Ammon's horn (tissue), 1 donor: ENCODE data around the gene NAV3.
A peak's percentile ranks its signal among the peaks of the same experiment; 100 is the strongest.

Experiments used
- DNase-seq: peaks from one replicate; pipeline ENCODE4 v3.0.0-alpha.2; 2016; ENCODE audit warnings: low spot score

Gene NAV3, protein sequence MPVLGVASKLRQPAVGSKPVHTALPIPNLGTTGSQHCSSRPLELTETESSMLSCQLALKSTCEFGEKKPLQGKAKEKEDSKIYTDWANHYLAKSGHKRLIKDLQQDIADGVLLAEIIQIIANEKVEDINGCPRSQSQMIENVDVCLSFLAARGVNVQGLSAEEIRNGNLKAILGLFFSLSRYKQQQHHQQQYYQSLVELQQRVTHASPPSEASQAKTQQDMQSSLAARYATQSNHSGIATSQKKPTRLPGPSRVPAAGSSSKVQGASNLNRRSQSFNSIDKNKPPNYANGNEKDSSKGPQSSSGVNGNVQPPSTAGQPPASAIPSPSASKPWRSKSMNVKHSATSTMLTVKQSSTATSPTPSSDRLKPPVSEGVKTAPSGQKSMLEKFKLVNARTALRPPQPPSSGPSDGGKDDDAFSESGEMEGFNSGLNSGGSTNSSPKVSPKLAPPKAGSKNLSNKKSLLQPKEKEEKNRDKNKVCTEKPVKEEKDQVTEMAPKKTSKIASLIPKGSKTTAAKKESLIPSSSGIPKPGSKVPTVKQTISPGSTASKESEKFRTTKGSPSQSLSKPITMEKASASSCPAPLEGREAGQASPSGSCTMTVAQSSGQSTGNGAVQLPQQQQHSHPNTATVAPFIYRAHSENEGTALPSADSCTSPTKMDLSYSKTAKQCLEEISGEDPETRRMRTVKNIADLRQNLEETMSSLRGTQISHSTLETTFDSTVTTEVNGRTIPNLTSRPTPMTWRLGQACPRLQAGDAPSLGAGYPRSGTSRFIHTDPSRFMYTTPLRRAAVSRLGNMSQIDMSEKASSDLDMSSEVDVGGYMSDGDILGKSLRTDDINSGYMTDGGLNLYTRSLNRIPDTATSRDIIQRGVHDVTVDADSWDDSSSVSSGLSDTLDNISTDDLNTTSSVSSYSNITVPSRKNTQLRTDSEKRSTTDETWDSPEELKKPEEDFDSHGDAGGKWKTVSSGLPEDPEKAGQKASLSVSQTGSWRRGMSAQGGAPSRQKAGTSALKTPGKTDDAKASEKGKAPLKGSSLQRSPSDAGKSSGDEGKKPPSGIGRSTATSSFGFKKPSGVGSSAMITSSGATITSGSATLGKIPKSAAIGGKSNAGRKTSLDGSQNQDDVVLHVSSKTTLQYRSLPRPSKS (N-terminal part only)

DNA sequence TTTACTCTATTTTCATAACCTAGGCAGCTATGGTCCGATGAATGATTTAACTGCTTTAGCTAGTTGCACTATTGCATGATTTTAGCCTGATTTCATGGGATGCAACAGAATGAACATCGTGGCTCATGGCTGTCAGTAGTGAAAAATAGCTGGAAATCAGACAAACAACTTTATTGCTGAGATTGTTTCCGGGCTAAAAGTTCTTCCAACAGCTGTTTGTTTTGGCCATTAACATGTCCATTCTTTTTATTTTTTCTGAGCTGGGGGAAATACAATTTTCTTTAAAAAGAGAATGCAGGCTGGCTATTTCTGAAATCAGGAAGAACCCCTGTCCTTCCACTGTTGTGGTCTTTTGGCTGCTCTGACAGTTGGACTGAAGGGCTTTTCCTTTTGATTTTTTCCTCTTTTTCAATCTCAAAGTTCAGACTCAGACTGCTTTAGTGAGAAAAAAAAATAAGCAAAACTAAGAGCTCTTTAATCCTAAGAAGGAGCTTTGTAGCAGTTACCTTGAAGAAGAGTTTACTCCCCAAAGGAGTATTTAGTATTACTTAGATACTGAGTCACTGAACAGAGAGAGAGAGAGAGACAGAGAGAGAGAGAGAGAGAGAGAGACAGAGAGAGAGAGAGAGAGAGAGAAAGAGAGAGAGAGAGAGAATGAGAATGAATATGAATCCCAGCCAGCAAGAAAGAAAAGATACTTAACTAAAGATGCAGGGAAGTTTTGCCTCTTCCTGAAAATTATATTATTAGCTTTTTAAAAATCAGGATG lies at the start of gene NAV3:
TSS of gene NAV3 (plus strand) at position 312 of the 769 bp plus-strand sequence. CDS start 568 bp downstream, outside the sequence.
- DNase-seq, result no peak

DNA sequence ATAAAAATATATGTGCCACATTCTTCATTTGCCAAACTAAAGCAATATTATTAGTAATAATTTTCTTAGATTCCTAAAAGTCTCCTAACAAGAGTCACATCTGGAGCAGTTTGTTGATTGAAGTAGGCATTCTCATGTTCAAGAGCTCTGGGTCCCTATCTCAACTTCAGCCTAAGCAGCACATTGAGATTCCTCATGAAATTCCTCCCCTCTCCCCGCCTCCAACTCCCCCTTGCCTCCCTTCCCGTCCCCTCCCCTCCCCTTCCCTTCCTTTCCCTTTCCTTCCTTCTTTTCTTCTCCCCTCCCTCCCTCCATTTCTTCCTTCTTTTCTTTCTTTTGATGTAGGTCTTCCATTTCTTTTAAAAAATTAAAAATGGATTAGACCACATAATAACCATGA lies 48.7 kb upstream of the NAV3 start:
- DNase-seq, result no peak

DNA sequence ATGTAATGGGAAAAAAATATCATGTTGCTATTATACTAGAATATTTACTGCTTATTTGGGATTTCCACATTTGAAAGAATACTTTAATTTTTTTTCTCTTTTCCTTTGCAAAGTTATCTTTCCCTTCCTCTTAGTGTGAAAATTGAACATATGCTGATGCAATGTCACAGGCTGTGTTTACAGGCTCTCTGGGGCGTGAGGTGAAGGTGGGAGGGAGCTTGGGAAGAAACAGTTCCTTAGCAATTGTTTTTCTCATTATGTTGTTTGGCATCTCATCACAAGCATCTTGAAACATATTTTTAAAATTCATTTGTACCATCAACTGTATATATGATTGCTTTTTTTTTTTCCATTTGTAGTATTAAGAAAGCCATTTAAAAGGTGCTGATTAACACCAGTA lies 47.9 kb upstream of the NAV3 start:
- DNase-seq, result peak; percentile 54

DNA sequence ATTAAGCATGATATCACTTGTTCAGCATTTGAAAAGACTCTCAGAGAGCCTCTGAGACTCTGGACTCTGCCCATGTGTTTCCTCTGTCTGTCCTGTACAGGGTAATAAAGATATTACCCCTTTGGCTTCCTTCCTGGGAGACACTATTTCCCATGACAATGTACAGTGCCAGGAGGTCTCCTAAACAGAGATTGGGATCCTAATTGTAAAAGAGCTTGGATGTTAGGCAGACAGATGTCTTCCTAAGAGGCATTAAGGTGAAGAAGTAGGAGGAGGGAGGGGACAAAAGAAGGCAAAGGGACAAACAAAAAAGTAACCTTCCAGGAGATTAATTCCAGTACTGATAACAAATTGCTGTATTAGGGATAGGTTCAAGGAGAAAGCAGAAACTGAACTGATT lies 45.5 kb upstream of the NAV3 start:
- DNase-seq, result no peak

DNA sequence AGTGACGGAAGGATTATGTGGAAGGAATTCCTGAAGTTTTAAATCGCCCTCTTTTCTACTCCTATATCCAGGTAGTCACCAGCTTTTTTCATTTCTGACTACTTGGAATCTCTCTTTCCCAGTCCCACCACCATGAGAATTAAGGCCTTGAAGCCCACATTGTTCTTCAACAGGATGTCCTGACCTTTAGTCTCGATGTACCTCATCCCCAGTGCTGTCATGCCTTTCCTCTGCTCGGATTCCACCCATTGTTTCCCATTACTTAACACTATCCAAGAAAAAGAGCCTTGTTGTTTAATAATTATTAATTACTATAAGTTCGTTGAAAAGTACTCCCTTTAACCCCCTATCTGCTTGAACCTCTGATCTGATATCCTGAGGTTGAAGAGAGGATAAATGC lies 44.0 kb upstream of the NAV3 start:
- DNase-seq, result no peak

DNA sequence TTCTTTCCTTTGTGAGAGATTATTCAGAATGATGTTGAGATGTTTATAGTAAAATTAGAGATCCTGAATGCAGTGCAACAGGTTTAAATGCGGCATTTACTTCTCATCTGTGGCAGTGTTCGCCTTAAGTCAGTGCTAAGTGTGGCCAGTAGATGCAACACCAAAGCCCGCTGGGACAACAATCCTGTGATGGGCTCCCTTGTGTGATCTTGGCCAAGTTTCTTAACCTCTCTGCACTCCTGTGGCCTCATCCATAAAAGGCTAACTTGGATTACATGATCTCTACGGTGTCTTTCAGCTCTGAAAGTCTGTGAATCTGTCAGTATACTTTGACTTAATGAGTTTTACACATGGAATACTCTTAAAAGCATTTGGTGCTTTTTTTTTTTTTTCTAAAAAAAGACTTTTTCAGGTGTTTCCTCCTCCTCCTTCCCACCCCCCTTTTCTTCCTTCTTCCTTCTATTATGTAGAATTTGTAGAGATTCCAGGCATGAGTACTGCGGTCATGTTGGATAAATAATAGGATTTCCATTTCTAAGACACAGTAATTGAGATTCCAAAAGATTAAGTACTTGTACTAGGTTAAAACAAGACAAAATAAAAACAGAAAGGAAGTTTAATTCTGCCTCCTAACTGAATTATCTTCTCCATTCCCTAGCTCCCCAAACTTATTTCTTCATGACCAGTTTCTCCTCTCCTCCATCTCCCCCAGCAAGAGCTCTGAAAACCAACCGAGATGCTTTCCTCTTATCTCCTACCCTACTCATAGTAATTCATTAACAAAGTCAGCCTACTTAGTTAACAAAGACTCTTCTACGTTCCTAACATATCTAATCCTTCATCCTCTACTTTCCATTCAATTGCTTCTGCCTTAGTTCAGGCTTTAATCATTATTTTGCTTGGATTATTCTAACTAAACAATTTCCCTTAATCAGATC lies 42.2 kb upstream of the NAV3 start:
- DNase-seq, result no peak

DNA sequence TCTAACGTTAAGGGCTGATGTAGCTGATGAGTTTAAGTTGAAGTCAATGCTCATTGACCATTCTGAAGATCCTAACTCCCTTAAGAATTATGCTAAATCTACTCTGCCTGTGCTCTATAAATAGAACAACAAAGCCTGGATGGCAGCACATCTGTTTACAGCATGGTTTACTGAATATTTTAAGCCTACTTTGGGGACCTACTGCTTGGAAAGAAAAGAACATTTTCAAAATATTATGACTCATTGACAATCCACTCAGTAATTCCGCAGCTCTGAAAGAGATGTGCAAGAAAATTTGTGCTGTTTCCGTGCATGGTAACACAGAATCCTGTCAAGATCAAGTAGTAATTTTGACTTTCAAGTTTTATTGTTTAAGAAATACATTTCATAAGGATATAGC lies 35.0 kb upstream of the NAV3 start:
- no peak for DNase-seq

DNA sequence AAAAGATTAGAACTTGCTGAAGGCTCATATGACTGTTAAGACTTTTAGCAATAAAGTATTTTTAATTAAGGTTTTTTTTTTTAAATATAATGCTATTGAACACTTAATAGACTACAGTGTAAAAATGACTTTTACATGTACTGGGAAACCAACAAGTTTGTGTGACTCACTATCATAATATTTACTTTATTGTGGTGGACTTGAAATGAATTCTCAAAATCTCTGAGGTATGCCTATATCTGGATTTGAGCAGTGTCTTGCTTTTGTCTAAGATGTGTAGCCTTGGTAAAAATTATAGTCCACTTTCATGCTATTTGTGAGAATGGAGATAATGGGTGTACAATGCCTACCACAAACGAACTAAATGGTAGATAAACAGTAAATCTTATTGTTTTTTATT lies 33.9 kb upstream of the NAV3 start:
- DNase-seq, result no peak

DNA sequence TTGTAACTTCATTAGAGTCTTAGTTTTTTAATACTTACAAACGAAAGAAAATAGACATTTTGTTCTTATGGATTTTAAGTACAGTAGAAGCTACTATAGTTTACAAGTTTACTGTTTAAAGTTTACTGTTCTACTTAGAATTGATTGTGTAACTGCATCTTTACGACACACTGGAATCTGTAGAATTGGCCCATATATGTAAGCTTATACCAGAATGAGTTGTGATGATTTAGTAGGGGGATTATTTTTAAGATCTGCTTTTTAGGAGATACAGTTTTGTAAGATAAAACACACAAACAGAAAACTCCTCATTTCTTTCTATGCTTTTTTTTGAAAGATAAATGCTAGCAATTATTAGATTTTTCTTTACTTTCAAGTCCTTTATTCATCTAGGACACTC lies 30.2 kb upstream of the NAV3 start:
- DNase-seq, result no peak

DNA sequence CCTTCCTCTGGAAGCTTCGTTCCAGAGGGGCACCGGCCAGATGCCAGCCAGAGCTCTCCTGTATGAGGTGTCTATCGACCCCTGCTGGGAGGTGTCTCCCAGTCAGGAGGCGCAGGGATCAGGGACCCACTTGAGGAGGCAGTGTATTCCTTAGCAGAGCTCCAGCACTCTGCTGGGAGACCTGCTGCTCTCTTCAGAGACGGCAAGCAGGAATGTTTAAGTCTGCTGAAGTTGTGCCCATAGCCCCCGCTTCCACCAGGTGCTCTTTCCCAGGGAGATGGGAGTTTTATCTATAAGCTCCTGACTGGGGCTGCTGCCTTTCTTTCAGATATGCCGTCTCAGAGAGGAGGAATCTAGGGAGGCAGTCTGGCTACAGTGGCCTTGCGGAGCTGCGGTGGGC lies 22.2 kb upstream of the NAV3 start:
- DNase-seq, result no peak

DNA sequence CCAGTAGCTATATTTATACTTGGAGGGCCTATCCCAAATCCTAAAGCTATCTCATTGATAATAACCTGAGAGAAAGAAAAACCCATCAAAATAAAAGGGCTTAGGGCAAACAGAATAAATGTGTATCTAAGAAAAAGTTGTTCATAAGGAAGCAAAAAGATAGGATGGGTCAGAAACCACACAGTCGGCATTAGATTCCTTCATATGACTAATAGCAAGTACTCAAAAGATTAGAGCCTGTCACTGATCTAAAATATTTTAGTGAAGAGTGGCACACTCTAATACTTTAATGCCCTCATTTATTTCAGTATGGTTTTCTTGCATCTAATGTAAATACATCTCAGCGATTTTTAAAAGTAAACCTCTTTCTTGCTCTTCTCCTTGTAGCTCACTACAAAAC lies 17.1 kb upstream of the NAV3 start:
- no peak for DNase-seq

DNA sequence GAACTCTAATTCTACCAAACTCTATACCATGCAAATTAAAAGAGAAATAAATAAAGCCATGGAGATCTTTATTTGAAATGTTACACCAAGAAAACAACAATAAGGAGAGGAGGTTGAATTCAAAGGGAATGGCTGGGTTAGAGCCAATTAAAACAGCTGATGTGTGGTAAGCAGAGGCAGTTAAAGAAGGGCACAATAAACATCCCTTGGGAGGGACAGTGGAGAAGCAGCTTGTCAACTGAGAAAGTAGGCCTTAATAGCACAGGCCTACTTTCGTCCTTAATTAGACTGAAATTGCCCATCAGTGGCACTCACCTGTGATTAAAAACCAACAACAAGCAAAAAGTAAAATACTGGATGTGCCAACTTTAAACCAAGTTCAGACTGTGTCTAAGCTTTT lies 16.3 kb upstream of the NAV3 start:
- DNase-seq, result no peak

DNA sequence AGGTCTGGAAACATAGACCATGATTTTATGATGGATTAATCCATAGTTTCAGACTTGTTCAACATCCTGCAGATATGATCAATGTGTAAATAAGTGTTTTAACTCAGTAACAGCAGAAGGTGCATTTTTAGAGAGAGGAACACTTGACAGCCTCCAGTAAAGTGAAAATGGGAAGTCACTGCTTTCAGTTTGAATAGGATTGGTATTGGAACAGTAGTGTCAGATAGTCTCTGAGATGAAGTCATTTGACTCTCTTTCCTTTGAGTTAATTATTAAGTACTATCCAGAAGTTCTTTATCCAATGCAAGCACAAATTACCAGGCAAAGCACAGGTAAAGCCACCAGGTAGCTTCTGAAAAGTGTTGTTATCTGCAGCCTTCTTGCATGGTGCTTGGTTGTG lies 14.5 kb upstream of the NAV3 start:
- peak; percentile 29 for DNase-seq

DNA sequence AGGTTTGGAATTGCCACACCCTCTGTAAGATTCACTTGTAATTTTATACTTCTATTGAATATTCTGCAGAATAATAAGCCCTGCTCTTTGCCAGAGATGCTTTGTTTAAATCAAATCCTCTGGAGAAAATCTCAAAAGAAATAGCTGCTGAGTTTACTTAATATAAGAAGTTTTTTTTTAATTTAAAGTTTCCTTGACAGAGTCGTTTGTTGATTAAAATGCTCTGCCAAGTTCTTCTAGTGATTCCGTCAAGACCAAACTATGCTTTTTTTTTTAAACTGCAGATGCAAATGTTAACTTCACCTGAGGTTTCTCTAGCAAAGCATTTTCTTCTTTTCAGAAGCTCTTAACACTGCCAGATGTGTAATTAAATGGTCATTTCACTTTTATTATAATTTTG lies 13.4 kb upstream of the NAV3 start:
- no peak for DNase-seq

DNA sequence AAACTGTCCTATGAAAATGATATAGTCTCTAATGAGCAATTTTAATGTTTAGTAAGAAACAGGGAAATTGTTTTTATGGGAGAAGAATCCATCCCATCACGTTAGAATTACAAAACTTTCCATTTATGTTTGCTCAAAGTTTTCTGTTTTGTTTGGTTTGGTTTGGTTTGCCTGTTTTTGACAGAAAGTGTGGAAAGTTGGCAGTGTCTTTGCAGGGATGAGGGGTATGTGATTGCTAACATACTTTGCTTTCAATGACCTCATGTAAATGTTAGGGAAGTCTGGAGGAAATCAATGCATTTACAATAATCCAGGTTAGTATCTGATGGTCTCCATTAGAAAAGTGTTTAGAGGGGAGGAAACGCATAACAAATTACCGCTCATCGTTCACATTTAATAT lies 12.3 kb upstream of the NAV3 start:
- DNase-seq, result no peak

DNA sequence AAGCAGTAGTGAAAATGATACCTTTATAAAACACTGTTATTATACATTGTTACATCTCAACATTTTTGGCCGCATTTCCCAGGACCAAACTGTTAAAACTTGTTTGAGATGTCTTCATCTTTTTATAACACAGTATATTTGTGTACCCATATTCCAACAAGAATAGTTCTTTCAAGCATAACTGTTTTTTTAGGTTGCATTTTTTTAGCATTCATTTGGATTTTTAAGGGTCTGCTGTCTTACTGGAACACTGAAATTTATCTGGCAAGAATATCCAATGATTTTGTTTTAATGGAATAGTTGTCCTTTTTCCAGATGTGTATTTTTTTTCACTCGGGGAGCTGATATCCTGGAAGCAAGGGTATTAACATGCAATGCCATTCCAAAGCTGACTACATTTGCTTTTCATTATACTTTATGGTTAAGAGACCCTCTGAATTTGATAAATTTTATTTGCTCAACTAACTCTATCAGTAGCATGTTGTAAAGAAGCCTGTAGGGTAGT lies 8.9 kb upstream of the NAV3 start:
- no peak for DNase-seq

DNA sequence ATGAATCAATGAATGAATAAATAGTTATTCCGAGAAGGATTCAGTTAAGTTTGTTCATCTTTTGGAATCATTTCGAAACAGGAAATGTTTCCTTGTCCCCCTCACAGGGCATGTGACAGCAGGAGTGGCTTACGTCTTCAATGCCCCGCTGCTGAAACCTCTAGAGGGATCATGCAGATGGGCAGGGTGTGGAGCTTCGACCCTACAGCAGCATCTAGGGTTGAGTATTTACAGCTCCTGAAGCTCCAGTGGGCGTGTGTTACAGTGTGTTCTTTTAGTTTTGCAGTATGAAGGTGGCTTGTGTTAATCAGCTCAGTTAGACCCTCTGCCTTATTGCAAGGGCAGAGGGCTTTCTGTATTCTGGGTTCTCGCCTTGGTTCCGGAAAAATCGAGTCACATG lies 2.6 kb downstream of the NAV3 start:
- peak; percentile 54 for DNase-seq

DNA sequence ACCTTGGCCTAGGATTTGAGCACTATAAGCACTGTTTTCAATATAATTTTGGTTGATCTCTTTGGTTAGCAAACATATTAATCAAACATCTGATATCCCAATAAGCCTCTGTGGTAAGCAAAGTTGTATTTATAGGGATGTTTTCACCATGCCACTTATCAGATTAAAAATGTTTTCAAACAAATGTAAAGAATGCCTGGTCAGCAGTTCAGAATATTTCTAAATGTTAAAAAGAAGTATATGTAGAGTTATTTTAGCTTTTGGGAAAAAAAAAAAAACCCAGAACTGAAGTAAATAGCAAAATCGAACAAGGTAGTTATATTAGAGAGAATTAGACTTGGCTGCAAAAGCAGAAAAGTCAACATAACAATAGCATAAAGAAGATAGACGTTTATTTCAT lies 3.9 kb downstream of the NAV3 start:
- DNase-seq, result no peak

DNA sequence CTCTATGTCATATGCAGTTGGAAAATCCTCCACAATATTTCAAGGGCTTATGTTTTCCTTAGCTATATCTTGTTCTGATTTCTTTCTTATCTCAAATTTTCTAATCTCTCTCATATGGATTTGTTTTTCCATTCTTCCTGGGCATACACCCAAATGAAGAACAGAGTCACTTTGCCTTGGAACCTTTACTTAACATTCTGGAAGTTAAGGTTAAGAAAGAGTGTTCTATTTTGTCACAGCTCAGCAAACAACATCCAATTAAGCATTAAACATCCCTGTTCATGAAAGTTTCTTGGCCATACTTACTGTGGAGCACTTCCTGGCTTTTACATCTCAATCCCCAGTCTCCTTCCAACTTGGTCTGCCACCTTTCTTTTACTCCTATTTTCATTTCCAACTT lies 5.3 kb downstream of the NAV3 start:
- DNase-seq, result no peak

DNA sequence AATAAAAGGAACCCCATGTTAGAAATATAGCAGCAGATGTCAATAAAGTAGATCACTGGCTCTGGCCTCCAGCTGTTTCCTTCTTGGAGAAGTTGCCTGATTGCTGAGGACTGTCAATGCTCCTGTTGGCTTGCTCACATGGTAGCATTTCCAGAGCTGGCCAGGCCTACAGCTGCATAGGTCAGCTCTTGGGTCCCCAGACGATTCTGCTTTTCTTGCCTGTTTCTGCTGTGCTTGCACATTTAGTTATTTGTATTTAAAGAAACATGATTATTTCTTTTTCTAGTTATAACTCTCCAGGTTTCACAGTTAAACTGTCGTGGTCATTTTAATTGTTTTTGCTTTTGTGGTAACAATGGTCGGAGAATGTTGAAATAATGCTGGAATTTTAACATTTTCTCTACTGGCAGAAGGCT lies 7.2 kb downstream of the NAV3 start:
- DNase-seq, result peak; percentile 70

DNA sequence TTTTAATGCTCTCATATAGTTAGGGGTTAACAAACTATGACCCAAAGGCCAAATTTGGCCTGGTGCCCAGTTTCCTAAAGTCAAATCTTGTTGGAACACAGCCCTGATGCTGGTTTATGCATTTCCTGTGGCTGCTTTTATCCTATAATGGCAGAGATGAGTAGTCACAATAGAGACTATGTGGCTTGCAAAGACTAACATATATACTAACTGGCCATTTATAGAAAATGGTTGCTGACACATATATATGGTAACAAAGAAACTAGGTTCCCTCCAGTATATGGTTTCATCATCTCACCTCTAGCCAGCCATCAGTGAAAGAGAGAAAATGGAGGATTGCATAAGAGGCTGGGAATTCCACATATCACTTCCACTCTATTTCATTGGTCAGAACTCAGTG lies 10.8 kb downstream of the NAV3 start:
- no peak for DNase-seq
